Psoas muscle (tissue), 8 donors: Measurements from ENCODE around the gene NOTCH1. TPM values are rescaled to one million over a fixed set of nuclear protein-coding genes. Genes with fewer than 3 reads are reported as not detected.

ENCODE experiments used
- ATAC-seq, 4 donors: fragments of 200-7000 bp; cut with Tn5 transposase; one replicate each; pipeline ENCODE4 v1.9.1; 2020; ENCODE audit warnings: moderate library complexity in 3 of 4, mild to moderate bottlenecking in 2 of 4
- DNase-seq, 2 donors: peaks; one replicate each; pipeline ENCODE4 v3.0.0-alpha.2; 2020
- H3K27ac ChIP-seq: fragments of 200-600 bp; one replicate; pipeline ENCODE4 v1.8.0; 2022
- H3K27me3 ChIP-seq, 3 donors: fragments of 200-600 bp in 1 of 3; one replicate each; pipeline versions ENCODE4 v1.6.1 to v1.8.0; 2013 to 2022; ENCODE audit warnings: low read length in 2 of 3, mild to moderate bottlenecking in 2 of 3, moderate library complexity in 1 of 3; ENCODE audit not compliant: insufficient read depth in 3 of 3
- H3K36me3 ChIP-seq, 2 donors: fragments of 200-600 bp in 1 of 2; one replicate each; pipeline versions ENCODE4 v1.6.1 to v1.8.0; 2013 to 2022; ENCODE audit warnings: low read depth in 1 of 2, mild to moderate bottlenecking in 1 of 2, moderate library complexity in 1 of 2; ENCODE audit not compliant: insufficient read depth in 1 of 2
- H3K4me1 ChIP-seq: fragments of 200-600 bp; one replicate; pipeline ENCODE4 v1.8.0; 2022
- H3K4me3 ChIP-seq: fragments of 200-600 bp; one replicate; pipeline ENCODE4 v1.8.0; 2022; ENCODE audit warnings: mild to moderate bottlenecking
- H3K9me3 ChIP-seq: fragments of 200-600 bp; one replicate; pipeline ENCODE4 v1.8.0; 2022
- CTCF ChIP-seq: fragments of 200-600 bp; IDR thresholded peaks from one replicate; pipeline ENCODE4 v1.8.0; 2022; ENCODE audit warnings: antibody characterized with exemption
- WGBS, 3 donors: extraction: QIAGEN DNeasy Blood & Tissue Kit; methylation state at CpG; one replicate each; pipeline versions ENCODE4 v1.1.6 to v1.1.7; 2013; 5-methylcytosine and 5-hydroxymethylcytosine counted together
- intact Hi-C, 2 donors: fragments of 100-400 bp; cut with DNase I; formaldehyde crosslinking; loops; one replicate each; pipeline versions ENCODE4 v1.11.0 to v1.14.2; 2022
- polyA plus RNA-seq, 3 donors: library from polyadenylated mRNA; stranded (reverse); fragments of 200-250 nt; gene quantifications; one replicate each; pipeline ENCODE4 v1.2.3, GENCODE V29; 2013
- total RNA-seq, 4 donors: library from RNA; stranded (reverse); fragmentation: NEBNext Ultra II Directional in 2 of 4; extraction: Animal tissue kit (Norgen Biotek cat#: 25700) in 2 of 4; gene quantifications; one replicate each; pipeline versions ENCODE4 v1.2.1 to v1.2.4, GENCODE V29; 2021 to 2023
- donor health status: healthy with polysubstance abuse.
- donor health status: DM: no; HTN: no; CAD: no; lungs with moderate emphysema.
- donor health status: Bipolar disorder and iron deficiency.
- donor health status: healthy.
- donor health status: DM: yes; HTN: yes; CAD: no.
- donor health status: DM: no; HTN: no; CAD: no.
- donor health status: DM: no; HTN: no; CAD: no.
- donor health status: DM: yes; HTN: yes; CAD: no.

Gene NOTCH1
- total and polyA plus RNA-seq, 7 donors: 1.8 to 15.4 (median 8.7) TPM

GRCh38 chr9:136485049-136486045 lies 60.5 kb downstream of the NOTCH1 start:
- no peaks in the 10 kb centered on the region for H3K27me3 ChIP-seq
- intact Hi-C loops: loop anchor here (2.0 to 5.0 kb wide), 3 partner anchors 62 to 207 kb away; partner anchors contain the start of gene NOTCH1 (in 1 of the 2)
- no peaks in the 10 kb centered on the region for H3K9me3 ChIP-seq
- TF ChIP-seq CTCF: peak; percentile 88
- 32 to 42% (median 34%) methylated on average over 21 of the region's 21 CpGs for WGBS, 3 donors
- no peaks in the 10 kb centered on the region for H3K36me3 ChIP-seq
- H3K27ac ChIP-seq: no peak overlapping the region
- ATAC-seq: peak in 2 of 4 donors; percentile 19 to 22
- no peak overlapping the region for H3K4me3 ChIP-seq
- peaks cover 30% of the 10 kb centered on the region for H3K4me1 ChIP-seq
- DNase-seq: peak; percentile 80 to 88

DNA sequence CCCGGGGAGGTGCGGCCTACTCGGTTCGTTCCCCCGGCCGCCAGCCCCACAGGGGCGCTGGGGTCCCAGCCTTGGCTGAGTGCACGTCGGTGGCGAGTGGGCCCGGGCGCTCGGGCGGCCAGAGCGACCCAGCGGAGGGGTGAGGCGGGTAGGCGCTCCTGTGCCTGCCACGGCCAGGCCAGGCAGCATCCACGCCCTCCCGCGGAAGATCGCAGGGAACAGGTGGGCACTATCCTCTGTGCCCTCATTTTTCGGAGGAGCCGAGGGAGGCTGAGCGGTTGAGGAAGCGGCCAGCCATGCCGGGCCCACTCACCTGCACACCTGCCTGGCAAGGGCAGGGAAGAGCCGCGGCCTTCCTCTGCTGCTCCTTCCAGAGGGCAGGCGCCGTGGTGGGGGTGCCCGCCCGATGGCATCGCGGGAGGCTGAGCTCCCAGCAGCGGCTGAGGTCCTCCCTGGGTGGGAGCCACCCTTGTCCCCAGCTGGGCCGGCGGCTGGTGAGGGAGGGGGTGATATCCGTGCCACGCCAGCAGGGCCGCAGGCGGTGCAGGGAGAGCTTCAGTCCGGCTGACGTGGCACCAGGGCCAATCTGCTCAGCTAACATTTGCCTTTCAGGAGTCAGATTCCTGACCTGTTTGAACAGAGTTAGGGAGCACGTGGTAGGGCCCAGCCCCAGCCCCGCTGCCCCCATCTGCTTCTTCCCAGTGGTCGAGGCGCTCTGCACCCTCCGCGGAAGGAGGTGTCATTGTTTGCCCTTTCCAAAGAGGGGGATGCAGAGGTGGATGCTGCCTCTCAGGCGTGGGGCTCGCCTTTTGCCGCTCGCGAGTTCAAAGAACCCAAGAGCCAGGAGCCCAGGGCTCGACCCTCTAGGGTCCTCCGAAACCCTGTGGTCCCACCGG lies 61.4 kb downstream of the NOTCH1 start:
- Histone ChIP-seq H3K4me3 (peak overlapping the region; percentile 64), H3K27me3 (no peaks in the 10 kb centered on the region), H3K27ac (peak overlapping the region; percentile 97), H3K36me3 (no peaks in the 10 kb centered on the region), H3K9me3 (no peaks in the 10 kb centered on the region), H3K4me1 (peaks cover 30% of the 10 kb centered on the region)
- intact Hi-C loops: loop anchor here (2.0 to 5.0 kb wide), 3 partner anchors 63 to 208 kb away; partner anchors contain the start of gene NOTCH1 (in 1 of the 2)
- ATAC-seq (no peak), DNase-seq (no peak)
- TF ChIP-seq CTCF: no peak
- 28 to 35% (median 29%) methylated on average over 44 to 59 of the region's 59 CpGs for WGBS, 3 donors

DNA sequence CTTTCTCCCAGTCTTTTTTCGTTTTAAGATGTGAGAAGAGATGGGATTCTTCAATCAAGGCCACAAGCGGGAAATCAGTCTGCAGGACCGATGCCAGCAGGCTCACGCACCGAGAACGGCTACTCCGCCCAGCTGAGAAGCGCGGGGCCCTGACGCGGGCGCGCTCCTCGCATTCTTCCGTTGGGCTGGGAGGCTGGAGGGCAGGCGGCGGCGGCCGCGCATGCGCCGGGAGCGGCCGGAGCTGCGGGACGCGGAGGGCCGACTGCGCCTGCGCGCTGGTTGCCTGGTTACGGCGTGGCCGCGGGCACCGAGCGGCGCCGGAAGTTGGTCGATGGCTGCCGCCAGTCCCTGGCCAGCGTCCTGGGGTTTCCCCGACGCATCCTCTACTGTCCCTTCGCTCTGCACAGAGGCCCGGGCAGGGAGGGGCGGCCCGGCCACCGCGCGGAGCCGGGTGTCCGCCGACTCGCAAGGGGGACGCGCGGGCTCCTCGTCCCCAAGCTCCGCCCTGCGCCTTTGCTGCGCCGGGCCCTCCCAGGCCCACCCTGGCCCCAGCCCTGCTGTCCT lies 62.2 kb downstream of the NOTCH1 start:
- intact Hi-C loops: loop anchor here in 1 of 2 donors (2.0 kb wide), 1 partner anchor 207 kb away; no protein-coding TSS in a partner anchor
- Histone ChIP-seq H3K27me3 (no peaks in the 10 kb centered on the region), H3K9me3 (no peaks in the 10 kb centered on the region), H3K4me1 (peaks cover 30% of the 10 kb centered on the region), H3K27ac (peak overlapping the region; percentile 97), H3K4me3 (peak overlapping the region; percentile 64), H3K36me3 (peaks cover 0 to 2% of the 10 kb centered on the region in 2 donors)
- DNase-seq (peak; percentile 93 to 97), ATAC-seq (peak; percentile 65 to 78 (median 69))
- WGBS, 3 donors: 0 to 1% (median 1%) methylated on average over 40 to 63 of the region's 63 CpGs
- TF ChIP-seq CTCF: no peak

GRCh38 chr9:136482793-136483588 lies 62.9 kb downstream of the NOTCH1 start, which contains the start of gene SEC16A:
TSS of gene SEC16A (minus strand) at chr9:136483040. CDS start at chr9:136477615, 5,425 bp downstream.
- no peak for TF ChIP-seq CTCF
- ATAC-seq (peak; percentile 83 to 87 (median 86)), DNase-seq (peak; percentile 99 to 100)
- H3K27me3 ChIP-seq: no peaks in the 10 kb centered on the region
- H3K9me3 ChIP-seq: no peaks in the 10 kb centered on the region
- WGBS, 3 donors: 1 to 2% (median 1%) methylated on average over 47 to 109 of the region's 109 CpGs
- intact Hi-C loops: no loop called here
- H3K4me1 ChIP-seq: peaks cover 27% of the 10 kb centered on the region
- H3K36me3 ChIP-seq: peaks cover 0 to 7% of the 10 kb centered on the region in 2 donors
- H3K27ac ChIP-seq: peak within 1 kb of the TSS; percentile 97
- peak within 1 kb of the TSS; percentile 74 for H3K4me3 ChIP-seq
